HG02885 (cell line): ENCODE data around the gene COL6A2.

ENCODE experiments used
- ATAC-seq: cut with Tn5 transposase; IDR thresholded peaks from one replicate; pipeline ENCODE4 v1.9.1; 2021; ENCODE audit warnings: mild to moderate bottlenecking; ENCODE audit not compliant: unreplicated experiment, poor library complexity

The COL6A2 gene

GRCh38 chr21:46151989-46152926 is 54.3 kb downstream of the COL6A2 start:
- ATAC-seq = no peak

GRCh38 chr21:46152927-46153246 is 55.0 kb downstream of the COL6A2 start:
- no peak for ATAC-seq

GRCh38 chr21:46153247-46154154 is 55.6 kb downstream of the COL6A2 start:
- no peak for ATAC-seq

GRCh38 chr21:46154155-46154954 is 56.4 kb downstream of the COL6A2 start:
- no peak for ATAC-seq

- ATAC-seq = no peak
Measured at GRCh38 chr21:46154955-46155513, 57.1 kb downstream of the COL6A2 start.

GRCh38 chr21:46155514-46156377 is 57.8 kb downstream of the COL6A2 start, which contains the start of gene FTCD:
Gene FTCD, minus strand, starts transcription at chr21:46155579. Its CDS starts 56 bp downstream, at chr21:46155523.
- no peak for ATAC-seq

- ATAC-seq = no peak
Measured at GRCh38 chr21:46156378-46156645, 58.4 kb downstream of the COL6A2 start.

GRCh38 chr21:46156678-46157077 is 58.8 kb downstream of the COL6A2 start:
- no peak for ATAC-seq

GRCh38 chr21:46157396-46157986 is 59.6 kb downstream of the COL6A2 start:
- no peak for ATAC-seq

- ATAC-seq = no peak
Measured at GRCh38 chr21:46157987-46158451, 60.1 kb downstream of the COL6A2 start.

- ATAC-seq = no peak
Measured at GRCh38 chr21:46158666-46159300, 60.9 kb downstream of the COL6A2 start.

- no peak for ATAC-seq
Measured at GRCh38 chr21:46159390-46159789, 61.5 kb downstream of the COL6A2 start.

GRCh38 chr21:46159841-46160656 is 62.1 kb downstream of the COL6A2 start:
- ATAC-seq = no peak

GRCh38 chr21:46160657-46160906 is 62.7 kb downstream of the COL6A2 start:
- ATAC-seq = no peak

GRCh38 chr21:46160907-46161632 is 63.2 kb downstream of the COL6A2 start:
- no peak for ATAC-seq

GRCh38 chr21:46161633-46162592 is 64.0 kb downstream of the COL6A2 start:
- no peak for ATAC-seq
